PC-3 (cell line): ENCODE data around the gene USH2A.

ENCODE experiments used
- EZH2 ChIP-seq: fragments of 300-600 bp; sonication (generic); IDR thresholded peaks from one replicate; pipeline ENCODE4 v1.6.1; 2017; ENCODE audit warnings: antibody characterized with exemption, mild to moderate bottlenecking, low read length; ENCODE audit not compliant: unreplicated experiment
- EZH2phosphoT487 ChIP-seq: fragments of 300-600 bp; sonication (generic); IDR thresholded peaks from 2 replicates; pipeline ENCODE4 v1.6.1; 2018; ENCODE audit warnings: mild to moderate bottlenecking, antibody characterized with exemption, low read length, borderline replicate concordance
- TF ChIP-seq, protein P1 (sequence below): fragments of 300-600 bp; sonication (generic); conservative IDR thresholded peaks from 2 replicates; pipeline ENCODE4 v1.5.1; 2017; ENCODE audit warnings: antibody characterized with exemption, low read depth, mild to moderate bottlenecking, low read length

DNA sequence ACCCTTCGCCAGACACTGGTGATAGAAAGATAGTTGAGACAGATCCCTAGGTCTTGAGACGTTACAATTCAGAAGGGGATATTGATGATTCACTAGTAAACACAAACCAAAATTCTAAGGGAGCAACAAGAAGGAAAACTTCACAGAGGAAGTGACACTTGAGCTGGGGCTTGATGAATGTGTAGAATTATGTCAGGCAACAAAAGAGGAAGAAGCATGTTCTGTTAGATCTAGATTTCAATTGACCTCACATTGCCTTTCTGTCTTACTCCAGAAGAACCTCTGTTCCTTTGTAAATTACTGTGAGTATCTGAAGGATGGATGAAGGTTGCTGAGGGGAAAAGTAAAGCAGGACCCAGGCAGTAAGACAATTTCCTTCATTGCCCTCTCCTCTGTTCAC lies 528.0 kb downstream of the USH2A start:
- TF ChIP-seq EZH2phosphoT487 (no peak), EZH2 (no peak)
- TF ChIP-seq, protein P1, sequence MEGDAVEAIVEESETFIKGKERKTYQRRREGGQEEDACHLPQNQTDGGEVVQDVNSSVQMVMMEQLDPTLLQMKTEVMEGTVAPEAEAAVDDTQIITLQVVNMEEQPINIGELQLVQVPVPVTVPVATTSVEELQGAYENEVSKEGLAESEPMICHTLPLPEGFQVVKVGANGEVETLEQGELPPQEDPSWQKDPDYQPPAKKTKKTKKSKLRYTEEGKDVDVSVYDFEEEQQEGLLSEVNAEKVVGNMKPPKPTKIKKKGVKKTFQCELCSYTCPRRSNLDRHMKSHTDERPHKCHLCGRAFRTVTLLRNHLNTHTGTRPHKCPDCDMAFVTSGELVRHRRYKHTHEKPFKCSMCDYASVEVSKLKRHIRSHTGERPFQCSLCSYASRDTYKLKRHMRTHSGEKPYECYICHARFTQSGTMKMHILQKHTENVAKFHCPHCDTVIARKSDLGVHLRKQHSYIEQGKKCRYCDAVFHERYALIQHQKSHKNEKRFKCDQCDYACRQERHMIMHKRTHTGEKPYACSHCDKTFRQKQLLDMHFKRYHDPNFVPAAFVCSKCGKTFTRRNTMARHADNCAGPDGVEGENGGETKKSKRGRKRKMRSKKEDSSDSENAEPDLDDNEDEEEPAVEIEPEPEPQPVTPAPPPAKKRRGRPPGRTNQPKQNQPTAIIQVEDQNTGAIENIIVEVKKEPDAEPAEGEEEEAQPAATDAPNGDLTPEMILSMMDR = no peak
